GM18520 (cell line): ENCODE data around the gene EVI5L.
"Not testable (repeated sequence)": the region's sequence is repeated elsewhere in the genome, so short reads cannot be mapped to it uniquely, and the experiment has no call there.

Experiments
- ATAC-seq: cut with Tn5 transposase; IDR thresholded peaks from one replicate; pipeline ENCODE4 v1.9.1; 2021; ENCODE audit not compliant: unreplicated experiment

The EVI5L gene

DNA sequence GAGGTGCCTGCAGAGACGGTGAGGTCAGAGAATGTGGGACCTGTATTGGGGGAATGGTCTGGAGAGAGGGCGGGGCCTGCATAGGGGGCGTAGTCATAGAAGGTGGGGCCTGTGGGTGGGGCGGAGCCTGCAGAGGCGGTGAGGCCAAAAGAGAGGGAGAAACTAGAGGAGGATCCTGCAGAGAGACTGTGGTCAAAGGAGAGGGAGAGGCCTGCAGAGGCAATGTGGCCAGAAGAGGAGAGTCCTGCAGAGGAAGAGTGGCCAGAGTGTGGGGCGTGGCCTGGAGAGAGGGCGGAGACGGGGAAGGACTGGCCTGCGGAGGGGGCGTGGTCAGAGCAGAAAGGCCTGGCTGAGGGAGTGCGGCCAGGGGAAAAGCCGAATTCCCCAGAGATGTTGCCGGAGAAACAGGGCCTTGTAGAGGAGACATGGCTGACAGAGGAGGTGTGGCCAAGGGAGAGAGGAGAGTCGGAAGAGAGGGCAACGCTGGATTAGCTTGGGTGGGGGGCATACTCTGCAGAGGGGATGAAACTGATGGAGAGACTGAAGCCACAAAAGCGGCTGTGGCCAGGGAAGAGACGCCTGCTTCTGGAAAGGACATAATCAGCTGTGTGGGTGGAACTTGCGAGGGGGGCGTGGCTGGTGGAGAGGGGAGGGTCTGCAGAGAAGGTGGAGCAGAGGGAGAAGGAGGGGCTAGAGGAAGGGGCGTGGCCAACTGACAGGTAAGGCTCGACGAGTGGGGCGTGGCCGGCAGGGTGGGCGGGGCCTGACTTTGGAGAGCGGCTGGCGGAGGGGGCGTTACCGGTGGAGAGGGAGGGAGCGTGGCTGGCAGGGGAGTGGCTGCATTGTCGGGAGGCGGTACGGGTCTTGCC, 41.7 kb downstream of the EVI5L start:
- ATAC-seq: no peak

- no peak for ATAC-seq
These were observed 42.5 kb downstream of the EVI5L start for GRCh38 chr19:7872306-7873204.

- no peak for ATAC-seq
These were observed 43.5 kb downstream of the EVI5L start for GRCh38 chr19:7873304-7874075.

- no peak for ATAC-seq
These were observed 44.3 kb downstream of the EVI5L start, which contains the start of gene PRR36 for GRCh38 chr19:7874076-7874896. Gene PRR36, minus strand, starts transcription at chr19:7874390. Its CDS starts 701 bp downstream, at chr19:7873689.

- ATAC-seq: no peak
These were observed 44.9 kb downstream of the EVI5L start for GRCh38 chr19:7874897-7875273.

- ATAC-seq: no peak
These were observed 47.3 kb downstream of the EVI5L start for GRCh38 chr19:7877249-7877836.

DNA sequence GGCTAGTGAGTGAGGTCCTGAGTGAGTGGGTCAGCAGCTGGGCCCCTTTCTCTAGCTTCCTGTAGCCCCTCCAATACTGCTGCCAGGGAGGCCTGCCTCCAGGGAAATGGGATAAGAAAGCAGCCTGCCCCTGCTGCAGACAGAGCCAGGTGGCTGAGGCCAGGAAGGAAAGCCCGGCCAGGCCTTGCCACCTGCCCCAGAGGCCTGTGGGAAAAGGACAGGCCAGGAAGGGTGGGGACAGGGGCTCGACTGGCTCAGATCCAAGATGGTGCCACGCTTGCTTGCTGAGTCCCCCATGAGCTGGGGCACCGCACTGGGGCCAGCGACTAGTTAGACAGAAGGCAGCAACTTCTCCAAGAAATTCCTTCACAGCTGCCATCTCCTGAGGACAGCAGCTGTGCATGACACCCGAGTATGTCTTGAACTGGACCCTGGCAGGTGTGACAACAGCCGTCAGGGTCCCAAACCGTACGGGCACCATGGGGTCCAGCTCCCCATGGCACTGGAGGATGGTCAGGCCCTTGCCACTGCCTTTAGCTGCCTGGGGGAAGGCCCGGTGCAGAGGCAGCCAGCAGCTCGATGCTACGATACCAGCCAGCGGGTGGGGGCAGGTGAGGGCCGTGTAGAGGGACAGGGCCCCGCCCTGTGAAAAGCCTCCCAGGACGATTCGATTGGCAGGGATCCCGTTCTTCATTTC, 49.2 kb downstream of the EVI5L start:
- no peak for ATAC-seq

- no peak for ATAC-seq
These were observed 49.8 kb downstream of the EVI5L start for GRCh38 chr19:7879836-7880235.

GRCh38 chr19:7881910-7882309, 51.9 kb downstream of the EVI5L start:
- ATAC-seq: no peak

DNA sequence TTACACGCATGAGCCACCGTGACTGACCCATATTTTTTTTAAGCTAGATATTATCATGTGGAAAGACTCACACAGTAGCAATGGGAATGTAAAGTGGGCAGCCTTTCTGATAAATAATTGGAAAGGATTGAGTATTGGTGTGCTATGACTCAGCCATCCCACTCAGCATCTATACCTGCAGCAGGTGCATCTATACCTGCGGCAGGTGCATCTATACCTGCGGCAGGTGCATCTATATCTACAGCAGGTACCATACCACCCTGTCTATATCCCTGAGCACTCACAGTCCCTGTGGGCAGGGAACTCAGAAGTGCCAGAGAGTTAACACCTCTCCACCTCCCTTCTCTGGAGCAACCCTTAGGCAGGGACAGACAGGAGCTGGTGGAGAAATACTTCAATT, 53.1 kb downstream of the EVI5L start:
- no peak for ATAC-seq

GRCh38 chr19:7883796-7884570, 54.0 kb downstream of the EVI5L start:
- no peak for ATAC-seq

DNA sequence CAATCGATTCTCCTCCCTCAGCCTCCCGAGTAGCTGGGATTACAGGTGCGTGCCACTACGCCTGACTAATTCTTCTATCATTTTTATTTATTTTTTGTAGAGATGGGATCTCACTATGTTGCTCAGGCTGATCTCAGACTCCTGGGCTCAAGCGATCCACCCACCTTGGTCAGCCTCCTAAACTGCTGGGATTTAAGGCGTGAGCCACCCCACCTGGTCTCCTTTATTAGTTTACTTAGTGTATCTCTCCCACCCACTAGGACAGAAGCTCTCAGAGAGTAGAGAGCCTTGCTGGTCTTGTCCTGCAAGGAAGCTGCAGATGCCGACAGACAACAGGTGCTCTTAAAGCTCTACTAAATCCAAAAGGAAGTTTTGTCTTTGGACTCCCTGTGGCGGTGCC, 55.8 kb downstream of the EVI5L start:
- no peak for ATAC-seq

DNA sequence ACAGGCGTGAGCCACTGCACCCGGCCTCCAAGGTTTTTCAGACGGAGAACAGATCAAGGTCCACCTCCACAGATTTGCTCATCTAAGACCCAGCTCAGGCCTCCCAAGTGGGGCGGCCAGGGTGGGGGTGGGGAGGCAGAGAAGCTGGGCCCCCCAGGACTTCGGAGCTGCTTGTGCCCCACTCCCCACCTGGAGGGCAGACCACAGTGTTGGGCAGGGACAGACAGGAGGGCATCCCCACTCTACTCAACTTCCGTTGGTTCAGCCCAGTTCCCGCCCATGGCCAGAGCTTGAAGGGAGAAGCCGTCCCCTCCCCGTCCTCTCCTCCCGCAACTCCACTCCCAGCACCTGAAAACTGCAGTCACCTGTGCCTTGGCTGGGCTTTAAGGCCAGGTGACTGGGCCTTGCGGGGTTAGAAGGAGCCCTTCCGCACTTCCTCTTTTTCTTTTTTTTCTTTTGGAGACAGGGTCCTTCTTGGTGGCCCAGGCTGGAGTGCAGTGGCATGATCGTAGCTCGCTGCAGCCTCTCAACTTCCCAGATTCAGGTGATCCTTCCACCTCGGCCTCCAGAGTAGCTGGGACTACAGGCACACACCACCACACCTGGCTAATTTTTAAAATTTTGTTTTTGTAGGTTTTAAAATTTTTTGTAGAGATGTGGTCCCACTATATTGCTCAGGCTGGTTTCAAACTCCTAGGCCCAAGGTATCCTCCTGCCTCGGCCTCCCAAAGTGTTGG, 57.6 kb downstream of the EVI5L start:
- no peak for ATAC-seq

- no peak for ATAC-seq
These were observed 58.3 kb downstream of the EVI5L start, which contains the start of gene LRRC8E for GRCh38 chr19:7888145-7888825. Gene LRRC8E, plus strand, starts transcription at chr19:7888510. Its CDS starts 7,094 bp downstream, at chr19:7895604.

- ATAC-seq: no peak
These were observed 58.8 kb downstream of the EVI5L start for GRCh38 chr19:7888826-7889217.

DNA sequence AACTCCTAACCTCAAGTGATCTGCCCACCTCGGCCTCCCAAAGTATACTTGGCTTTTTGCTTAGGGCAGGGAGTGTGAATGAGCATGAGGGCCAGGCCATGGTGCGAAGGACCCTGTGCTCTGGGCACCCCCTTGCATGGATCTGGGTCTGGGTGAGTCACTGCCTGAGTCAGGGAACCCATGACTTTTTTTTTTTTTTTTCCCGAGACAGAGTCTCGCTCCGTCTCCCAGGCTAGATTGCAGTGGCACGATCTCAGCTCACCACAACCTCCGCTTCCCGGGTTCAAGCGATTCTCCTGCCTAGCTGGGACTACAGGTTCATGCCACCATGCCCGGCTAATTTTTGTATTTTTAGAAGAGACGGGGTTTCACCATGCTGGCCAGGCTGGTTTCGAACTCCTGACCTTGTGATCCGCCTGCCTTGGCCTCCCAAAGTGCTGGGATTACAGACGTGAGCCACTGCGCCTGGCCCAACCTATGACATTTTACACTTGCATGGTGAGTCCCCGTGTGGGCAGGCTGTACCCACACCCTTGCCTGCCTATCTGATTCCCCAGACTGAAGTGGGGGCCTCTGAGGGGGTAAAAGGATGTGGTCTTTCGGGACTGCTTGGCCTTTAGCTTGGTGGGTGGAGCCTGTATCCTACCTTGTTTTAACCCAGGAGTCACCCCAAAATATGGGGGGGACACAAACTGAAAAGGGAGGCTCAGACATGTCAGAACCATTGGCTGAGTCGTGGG, 63.5 kb downstream of the EVI5L start:
- not testable (repeated sequence) for ATAC-seq
